SHP77 (cell line): Measurements from ENCODE around the gene RNFT2.
"Not testable (repeated sequence)": the region's sequence is repeated elsewhere in the genome, so short reads cannot be mapped to it uniquely, and the experiment has no call there.

Source experiments
- DNase-seq, 2 experiments: peaks; one replicate each; lab custom pipeline; 2025; lab: John Stamatoyannopoulos, UW

Gene RNFT2

DNA sequence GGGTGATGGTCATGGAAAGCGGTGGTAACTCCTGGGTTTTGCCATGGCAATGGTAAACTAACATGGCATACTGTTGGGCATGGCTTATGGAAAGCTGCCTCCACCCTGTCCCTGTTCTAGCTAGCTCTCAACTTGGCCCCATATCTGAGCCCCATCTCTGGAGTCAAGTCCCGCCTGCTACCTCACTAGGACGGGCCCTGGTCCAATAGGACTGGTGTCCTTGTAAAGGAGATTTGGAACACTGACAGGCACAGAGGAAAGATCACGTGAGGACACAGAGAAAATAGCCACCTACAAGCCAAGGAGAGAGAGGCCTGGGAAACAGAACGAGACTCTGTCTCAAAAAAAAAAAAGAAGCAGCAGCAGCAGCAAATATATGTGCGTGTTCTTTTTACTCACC, 59.8 kb downstream of the RNFT2 start:
- DNase-seq: no peak

DNA sequence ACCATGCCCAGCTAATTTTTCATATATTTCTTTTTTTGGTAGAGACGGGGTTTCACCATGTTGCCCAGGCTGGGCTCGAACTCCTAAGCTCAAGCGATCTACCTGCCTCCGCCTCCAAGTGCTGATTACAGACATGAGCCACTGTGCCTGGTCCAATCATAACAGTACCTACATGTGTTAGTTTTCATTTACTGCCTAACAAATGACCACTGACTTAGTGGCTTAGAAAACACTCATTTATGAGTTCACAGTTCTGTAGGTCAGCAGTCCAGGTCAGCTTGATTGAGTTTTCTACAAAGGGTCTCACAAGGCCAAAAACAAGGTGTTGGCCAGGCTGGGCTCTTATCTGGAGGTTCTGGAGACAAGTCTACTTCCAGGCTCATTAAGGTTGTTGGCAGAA, 60.6 kb downstream of the RNFT2 start:
- no peak for DNase-seq

DNA sequence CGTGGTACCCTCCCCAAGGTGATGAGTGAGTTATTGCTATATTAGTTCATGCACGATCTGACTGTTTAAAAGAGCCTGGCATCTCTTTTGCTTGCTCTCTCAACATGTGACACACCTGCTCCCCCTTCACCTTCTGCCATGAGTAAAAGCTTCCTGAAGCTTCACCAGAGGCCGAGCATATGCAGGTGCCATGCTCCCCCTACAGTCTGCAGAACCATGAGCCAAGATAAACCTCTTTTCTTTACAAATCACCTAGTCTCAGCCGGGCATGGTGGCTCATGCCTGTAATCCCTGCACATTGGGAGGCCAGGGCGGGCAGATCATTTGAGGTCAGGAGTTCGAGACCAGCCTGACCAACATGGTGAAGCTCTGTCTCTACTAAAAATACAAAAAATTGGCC, 61.8 kb downstream of the RNFT2 start:
- DNase-seq: peak in 1 of 2 experiments; percentile 3

DNA sequence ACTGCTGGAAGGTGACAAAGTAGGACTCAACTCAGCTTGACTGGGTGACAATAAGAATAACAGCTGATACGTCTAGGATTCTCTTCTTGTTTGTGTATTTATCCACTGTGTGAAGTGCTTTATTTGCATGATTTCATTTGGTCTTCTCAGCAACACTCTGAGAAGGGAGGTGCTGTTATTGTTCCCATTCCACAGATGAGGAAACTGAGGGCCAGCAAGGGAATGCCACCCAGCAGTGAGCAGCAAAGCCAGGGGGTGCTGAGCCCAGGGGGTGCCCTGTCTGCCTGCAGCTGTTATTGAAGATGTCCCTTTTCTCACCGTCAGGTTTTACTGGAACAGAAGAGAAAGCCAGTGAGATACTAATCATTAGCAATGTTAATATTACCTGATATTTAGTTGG, 62.8 kb downstream of the RNFT2 start:
- no peak for DNase-seq

- no peak for DNase-seq
These were observed 63.9 kb downstream of the RNFT2 start for GRCh38 chr12:116802018-116802417.

DNA sequence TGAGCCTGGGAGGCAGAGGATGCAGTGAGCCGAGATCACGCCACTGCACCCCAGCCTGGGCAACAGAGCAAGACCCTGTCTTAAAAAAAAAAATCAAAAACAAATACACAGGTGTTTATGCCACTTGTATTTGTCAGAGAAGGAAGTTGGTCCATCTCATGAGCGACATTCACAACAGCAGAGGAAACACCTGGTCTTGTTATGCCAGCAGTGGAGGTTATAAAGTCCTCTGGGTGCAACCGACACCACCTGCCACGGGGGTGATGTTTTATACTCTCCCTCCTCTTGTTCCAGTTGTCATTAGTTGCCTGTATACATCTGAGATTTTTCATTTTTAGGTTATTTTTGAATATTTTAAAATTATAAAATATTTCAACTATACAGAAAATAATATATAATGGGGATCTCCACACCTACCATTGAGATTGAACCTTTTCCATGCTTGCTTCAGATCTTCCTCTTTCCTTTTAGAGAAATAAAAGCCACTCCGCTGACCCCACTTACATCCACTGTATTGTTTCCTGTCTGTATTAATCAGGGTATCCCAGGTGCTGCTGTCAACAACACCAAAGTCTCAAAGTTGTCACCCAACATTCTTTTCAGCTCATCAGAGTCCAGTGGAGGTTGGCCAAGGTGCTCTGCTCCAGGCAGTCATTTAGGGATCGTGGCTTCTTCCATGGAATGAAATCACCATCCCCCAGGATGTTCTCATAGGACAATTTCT, 65.1 kb downstream of the RNFT2 start:
- no peak for DNase-seq

- DNase-seq: no peak
These were observed 65.9 kb downstream of the RNFT2 start for GRCh38 chr12:116804051-116804450.

DNA sequence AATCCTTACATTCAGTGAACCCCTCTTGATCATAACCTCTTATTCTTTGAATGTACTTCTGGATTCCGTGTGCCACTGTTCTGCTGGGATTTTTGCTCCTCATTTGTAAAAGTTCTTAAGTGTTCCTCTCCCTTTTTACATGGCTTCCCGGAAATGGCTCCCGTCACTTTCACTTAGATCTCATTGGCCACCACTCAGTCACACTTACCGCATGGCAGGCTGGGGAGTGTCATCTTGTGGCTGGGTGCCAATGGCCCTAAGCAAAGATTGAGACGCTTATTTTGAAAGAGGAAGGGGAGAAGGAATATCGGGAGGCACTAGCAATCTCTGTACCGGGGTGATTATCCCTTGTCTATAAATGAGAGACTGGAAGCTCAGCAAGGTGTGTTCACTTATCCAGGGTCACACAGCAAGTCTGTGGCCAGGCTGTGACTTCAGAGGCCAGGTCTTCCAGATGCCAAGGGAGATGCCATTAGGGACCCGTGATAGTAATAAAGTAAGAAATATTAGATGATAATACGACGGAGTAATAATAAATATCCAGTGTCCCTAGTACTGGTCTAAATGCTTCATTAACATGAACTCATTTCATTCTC, 68.8 kb downstream of the RNFT2 start:
- no peak for DNase-seq

- DNase-seq: no peak
These were observed 69.4 kb downstream of the RNFT2 start for GRCh38 chr12:116807546-116807945.

DNA sequence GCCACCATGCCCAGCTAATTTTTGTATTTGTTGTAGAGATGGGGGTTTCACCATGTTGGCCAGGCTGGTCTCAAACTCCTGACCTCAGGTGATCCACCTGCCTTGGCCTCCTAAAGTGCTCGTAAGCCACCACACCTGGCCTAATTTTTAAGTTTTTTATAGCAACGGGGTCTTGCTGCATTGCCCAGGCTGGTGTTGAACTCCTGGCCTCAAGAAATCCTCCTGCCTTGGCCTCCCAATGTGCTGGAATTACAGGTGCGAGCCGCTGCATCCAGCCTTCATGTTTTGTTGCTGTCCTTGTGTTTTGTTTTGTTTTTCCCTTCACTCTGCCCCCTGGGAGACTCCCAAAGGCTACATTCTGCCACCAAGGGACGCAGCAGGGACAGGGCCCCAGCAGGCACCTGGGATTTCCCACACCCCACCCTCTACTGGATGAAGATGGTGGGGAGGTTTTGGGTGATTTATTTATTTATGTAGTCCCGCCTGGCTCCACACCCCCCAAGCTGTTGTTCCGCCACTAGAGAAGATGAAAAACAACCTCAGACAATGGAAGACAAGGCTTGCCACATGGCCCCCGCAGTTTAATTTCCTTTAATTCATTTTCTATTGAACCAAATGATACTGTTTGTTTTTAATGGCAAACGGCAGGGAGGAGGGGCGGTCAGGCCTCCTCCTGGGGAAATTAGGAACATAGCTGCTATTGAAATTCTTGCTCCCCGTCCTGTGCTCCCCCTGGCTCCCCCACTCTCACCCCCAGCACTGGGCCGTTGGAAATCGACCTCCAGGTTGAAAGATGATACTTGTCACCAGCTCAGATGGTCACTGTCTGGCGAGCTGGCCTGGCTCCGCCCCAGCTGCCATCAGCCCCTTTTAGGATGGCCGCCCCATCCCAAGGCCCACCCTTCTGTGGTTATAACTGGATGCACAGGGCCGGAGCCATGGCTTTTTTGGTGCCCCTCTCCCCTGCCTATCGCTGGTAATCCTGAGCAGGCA, 70.3 kb downstream of the RNFT2 start:
- no peak for DNase-seq

DNA sequence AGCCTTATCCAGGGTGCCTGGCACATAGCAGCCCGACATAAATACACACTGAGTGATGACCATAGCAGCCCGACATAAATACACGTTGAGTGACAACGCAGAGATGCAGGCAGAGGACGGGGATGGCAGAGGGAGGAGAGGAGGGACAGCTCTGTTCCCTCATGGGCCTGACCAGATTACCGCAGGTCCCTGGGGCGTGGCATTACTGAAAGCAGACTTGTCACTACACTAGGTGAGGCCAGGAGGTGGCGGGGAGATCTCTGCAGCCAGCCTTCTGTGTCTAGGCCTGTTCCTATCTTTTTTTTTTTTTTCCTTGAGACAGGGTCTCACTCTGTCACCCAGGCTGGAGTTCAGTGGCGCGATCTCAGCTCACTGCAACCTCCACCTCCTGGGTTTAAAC, 74.1 kb downstream of the RNFT2 start:
- DNase-seq: no peak

GRCh38 chr12:116813271-116814041, 75.3 kb downstream of the RNFT2 start:
- no peak for DNase-seq

GRCh38 chr12:116814766-116815165, 76.7 kb downstream of the RNFT2 start:
- not testable (repeated sequence) for DNase-seq

- DNase-seq: peak; percentile 10 to 42
These were observed 80.3 kb downstream of the RNFT2 start for GRCh38 chr12:116818341-116818856.

- peak; percentile 92 to 94 for DNase-seq
These were observed 81.1 kb downstream of the RNFT2 start for GRCh38 chr12:116818948-116819832.

- no peak for DNase-seq
These were observed 82.0 kb downstream of the RNFT2 start for GRCh38 chr12:116820064-116820656.

GRCh38 chr12:116821291-116821690, 83.2 kb downstream of the RNFT2 start:
- DNase-seq: no peak

DNA sequence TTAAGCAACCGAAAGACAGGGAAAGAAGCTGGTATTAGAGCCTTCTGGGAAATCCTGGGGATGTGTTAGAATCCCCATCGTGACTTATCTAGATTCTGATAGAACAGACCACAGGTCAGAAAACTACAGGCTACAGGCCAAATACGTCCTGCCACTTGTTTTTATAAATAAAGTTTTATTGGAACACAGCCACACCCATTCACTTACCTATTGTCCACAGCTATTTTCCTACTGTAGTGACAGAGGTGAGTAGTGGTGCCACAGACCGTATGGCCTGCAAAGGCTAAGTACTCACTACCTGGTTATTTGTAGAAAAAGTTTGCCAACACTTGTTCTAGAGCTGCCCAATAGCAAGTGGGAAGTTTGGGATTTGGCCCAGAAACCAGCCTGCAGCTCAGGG, 89.3 kb downstream of the RNFT2 start:
- DNase-seq: no peak

DNA sequence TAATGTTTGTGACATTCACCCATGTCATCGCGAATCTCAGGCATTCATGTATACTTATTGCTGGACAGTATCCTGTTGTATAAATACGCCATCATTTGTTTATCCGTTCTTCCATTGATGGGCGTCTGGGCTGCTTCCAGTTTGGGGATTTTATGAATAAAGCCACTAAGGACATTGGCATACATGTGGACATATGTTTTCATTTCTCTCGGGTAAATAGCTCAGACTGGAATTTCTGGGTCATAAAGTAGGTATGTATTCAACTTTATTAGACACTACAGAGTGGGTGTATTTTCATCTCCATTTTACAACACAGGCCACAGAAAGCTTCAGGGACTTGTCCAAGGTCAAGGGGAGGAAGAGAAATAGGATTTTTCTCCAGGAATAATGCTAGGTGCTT, 94.2 kb downstream of the RNFT2 start:
- DNase-seq: no peak

DNA sequence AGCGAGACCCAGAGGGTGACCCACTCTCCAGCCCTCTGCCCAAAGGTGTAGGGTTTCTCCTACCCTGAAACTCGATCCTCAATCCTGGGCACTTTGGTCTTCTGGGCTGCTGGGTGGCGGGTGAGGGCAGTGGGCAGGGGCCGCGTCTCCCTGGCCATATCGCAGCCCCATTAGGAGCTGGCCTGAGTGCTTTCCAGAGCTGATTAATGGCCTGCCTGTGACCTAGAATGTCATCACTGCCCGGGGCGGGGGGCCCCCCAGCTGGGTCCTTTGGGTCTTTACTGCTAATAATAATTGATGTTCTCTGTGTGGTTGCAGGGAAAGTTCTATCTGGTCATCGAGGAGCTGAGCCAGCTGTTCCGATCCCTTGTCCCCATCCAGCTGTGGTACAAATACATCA, 95.4 kb downstream of the RNFT2 start:
- no peak for DNase-seq
